Spleen (tissue), 11 donors: ENCODE results near the gene PEA15. TPM values are rescaled to one million over a fixed set of nuclear protein-coding genes. Genes with fewer than 3 reads are reported as not detected.

Experiments
- DNase-seq: peaks from one replicate; pipeline ENCODE4 v3.0.0-alpha.2; 2020
- H3K27ac ChIP-seq, 8 donors: fragments of 200-600 bp; sonication (generic) in 7 of 8; 1 replicate in 4 of 8; 2 replicates in 4 of 8; pipeline versions ENCODE4 v1.5.0 to v1.8.0; 2016 to 2021; ENCODE audit warnings: inconsistent platforms in 4 of 8, mild to moderate bottlenecking in 4 of 8, moderate library complexity in 1 of 8
- H3K27me3 ChIP-seq, 7 donors: fragments of 200-600 bp; sonication (generic) in 6 of 7; replicated peaks in 1 of 7; 1 replicate in 4 of 7; 2 replicates in 3 of 7; pipeline versions ENCODE4 v1.5.0 to v1.8.0; 2016 to 2021; ENCODE audit warnings: inconsistent platforms in 3 of 7, mild to moderate bottlenecking in 1 of 7
- H3K36me3 ChIP-seq, 6 donors: fragments of 200-600 bp; sonication (generic) in 5 of 6; 1 replicate in 4 of 6; 2 replicates in 2 of 6; pipeline versions ENCODE4 v1.5.0 to v1.8.0; 2016 to 2021; ENCODE audit warnings: inconsistent platforms in 2 of 6
- H3K4me1 ChIP-seq, 6 donors: fragments of 200-600 bp; sonication (generic) in 5 of 6; 1 replicate in 3 of 6; 2 replicates in 3 of 6; pipeline versions ENCODE4 v1.5.0 to v1.8.0; 2016 to 2021; ENCODE audit warnings: inconsistent platforms in 3 of 6
- H3K4me3 ChIP-seq, 8 donors: fragments of 200-600 bp; sonication (generic) in 7 of 8; 1 replicate in 4 of 8; 2 replicates in 4 of 8; pipeline versions ENCODE4 v1.5.0 to v1.8.0; 2016 to 2021; ENCODE audit warnings: inconsistent platforms in 4 of 8, mild to moderate bottlenecking in 4 of 8, moderate library complexity in 2 of 8
- H3K9me3 ChIP-seq, 8 donors: fragments of 200-600 bp; sonication (generic) in 7 of 8; 1 replicate in 4 of 8; 2 replicates in 4 of 8; pipeline versions ENCODE4 v1.5.0 to v1.8.0; 2016 to 2021; ENCODE audit warnings: inconsistent platforms in 4 of 8
- POLR2A ChIP-seq, 3 donors: fragments of 450-650 bp; IDR thresholded peaks; one replicate each; pipeline ENCODE4 v1.5.1; 2017; ENCODE audit warnings: antibody characterized with exemption in 3 of 3, mild to moderate bottlenecking in 1 of 3
- POLR2AphosphoS5 ChIP-seq, 3 donors: sonication (generic); formaldehyde crosslinking; IDR thresholded peaks; one replicate each; pipeline ENCODE4 v1.5.1; 2017; ENCODE audit warnings: antibody characterized with exemption in 3 of 3
- WGBS, 5 donors: extraction: QIAGEN DNeasy Blood & Tissue Kit in 3 of 5; methylation state at CpG; one replicate each; pipeline versions ENCODE4 v1.1.5 to v1.1.7; 2013 to 2018; 5-methylcytosine and 5-hydroxymethylcytosine counted together
- intact Hi-C: fragments of 100-400 bp; cut with DNase I; formaldehyde crosslinking; loops from one replicate; pipeline ENCODE4 v1.15.0; 2023; ENCODE audit warnings: low total_unique reads
- polyA plus RNA-seq, 3 donors: library from polyadenylated mRNA; stranded (reverse); fragments of 200-250 nt; gene quantifications; one replicate each; pipeline ENCODE4 v1.2.1, GENCODE V29; 2013
- total RNA-seq, 7 donors: library from RNA; depleted of rRNA in 3 of 7; stranded (reverse); fragments of >200 nt in 3 of 7; fragmentation: NEBNext Ultra II Directional in 4 of 7; extraction: Animal tissue kit (Norgen Biotek cat#: 25700) in 4 of 7; gene quantifications; one replicate each; pipeline versions ENCODE4 v1.1.0 to v1.2.1, GENCODE V29; 2016 to 2021
- donor health status: healthy with polysubstance abuse.
- donor health status: DM: no; HTN: no; CAD: no; lungs with moderate emphysema.
- donor health status: DM: no; HTN: no; CAD: no.
- donor health status: Bipolar disorder and iron deficiency.
- donor health status: healthy.
- donor health status: DM: no; HTN: no; CAD: no.
- donor health status: DM: yes; HTN: yes; CAD: no.

Gene PEA15
- total and polyA plus RNA-seq, 10 donors: 73.4 to 167 (median 106) TPM

- WGBS, 5 donors: 87 to 94% (median 92%) methylated on average over 4 of the region's 4 CpGs
- H3K4me1 ChIP-seq: peaks cover 16 to 28% (median 25%) of the 10 kb centered on the region in 6 donors
- no peaks in the 10 kb centered on the region for H3K9me3 ChIP-seq
- H3K36me3 ChIP-seq: no peaks in the 10 kb centered on the region
- intact Hi-C loops: no loop called here
- DNase-seq: no peak
- no peaks in the 10 kb centered on the region for H3K27me3 ChIP-seq
- H3K27ac ChIP-seq: no peak overlapping the region
- TF ChIP-seq POLR2AphosphoS5 (IDR thresholded peaks at IDR 0.05) (no peak), POLR2A (IDR thresholded peaks at IDR 0.05) (no peak)
- H3K4me3 ChIP-seq: no peak overlapping the region
Measured at GRCh38 chr1:160264795-160265307, 59.7 kb downstream of the PEA15 start.

Other genes starting within 250 kb of the PEA15 start
- 1 to 10 TPM; 4.2 to 8.5 (median 6.8) TPM for gene PIGM, start 173.4 kb upstream of the PEA15 start, total RNA-seq
- gene PIGM, start 173.4 kb upstream of the PEA15 start, polyA plus RNA-seq: 1 to 10 TPM; 2.1 to 2.7 (median 2.4) TPM
- 10 to 100 TPM in 5 of 7 donors, 1 to 10 TPM in 2; 6.5 to 30.8 (median 23.9) TPM for gene KCNJ10, start 135.2 kb upstream of the PEA15 start, total RNA-seq
- 1 to 10 TPM; 3.7 to 3.9 (median 3.8) TPM for gene KCNJ10, start 135.2 kb upstream of the PEA15 start, polyA plus RNA-seq
- gene KCNJ9, start 123.8 kb upstream of the PEA15 start, total RNA-seq: not detected
- not detected for gene KCNJ9, start 123.8 kb upstream of the PEA15 start, polyA plus RNA-seq
- gene IGSF8, start 106.8 kb upstream of the PEA15 start, total RNA-seq: 10 to 100 TPM; 16.8 to 28.9 (median 25.3) TPM
- gene IGSF8, start 106.8 kb upstream of the PEA15 start, polyA plus RNA-seq: 10 to 100 TPM; 15.6 to 23.1 (median 16.1) TPM
- 10 to 100 TPM in 1 of 7 donors, 1 to 10 TPM in 3, under 1 TPM in 3; 0.20 to 19.1 (median 1.1) TPM for gene ATP1A2, start 89.6 kb upstream of the PEA15 start, total RNA-seq
- 1 to 10 TPM in 1 of 3 donors, under 1 TPM in 2; 0.13 to 1.7 (median 0.27) TPM for gene ATP1A2, start 89.6 kb upstream of the PEA15 start, polyA plus RNA-seq
- 1 to 10 TPM in 2 of 7 donors, under 1 TPM in 3, not detected in 2; 0.70 to 2.9 (median 0.97) TPM for gene ATP1A4, start 53.8 kb upstream of the PEA15 start, total RNA-seq
- 1 to 10 TPM in 1 of 3 donors, under 1 TPM in 2; 0.85 to 2.3 (median 0.93) TPM for gene ATP1A4, start 53.8 kb upstream of the PEA15 start, polyA plus RNA-seq
- gene CASQ1, start 14.8 kb upstream of the PEA15 start, total RNA-seq: 1 to 10 TPM in 1 of 7 donors, under 1 TPM in 3, not detected in 3; 0.37 to 1.1 (median 0.91) TPM
- gene CASQ1, start 14.8 kb upstream of the PEA15 start, polyA plus RNA-seq: 1 to 10 TPM in 2 of 3 donors, under 1 TPM in 1; 0.45 to 1.5 (median 1.5) TPM
- gene DCAF8, start 57.2 kb downstream of the PEA15 start, total RNA-seq: 100 to 1,000 TPM; 146 to 210 (median 157) TPM
- 10 to 100 TPM; 59.4 to 92.9 (median 83.4) TPM for gene DCAF8, start 57.2 kb downstream of the PEA15 start, polyA plus RNA-seq
- gene PEX19, start 79.7 kb downstream of the PEA15 start, total RNA-seq: 10 to 100 TPM; 47.1 to 63.8 (median 51.9) TPM
- 10 to 100 TPM; 11.2 to 18.2 (median 15.0) TPM for gene PEX19, start 79.7 kb downstream of the PEA15 start, polyA plus RNA-seq
- gene COPA, start 137.9 kb downstream of the PEA15 start, total RNA-seq: 100 to 1,000 TPM; 112 to 181 (median 136) TPM
- 10 to 100 TPM; 41.3 to 51.3 (median 42.1) TPM for gene COPA, start 137.9 kb downstream of the PEA15 start, polyA plus RNA-seq
- 100 to 1,000 TPM in 2 of 7 donors, 10 to 100 TPM in 5; 72.4 to 109 (median 89.7) TPM for gene NCSTN, start 138.0 kb downstream of the PEA15 start, total RNA-seq
- 10 to 100 TPM; 36.2 to 41.8 (median 39.8) TPM for gene NCSTN, start 138.0 kb downstream of the PEA15 start, polyA plus RNA-seq
- under 1 TPM in 6 of 7 donors, not detected in 1; 0.23 to 0.56 (median 0.33) TPM for gene NHLH1, start 161.7 kb downstream of the PEA15 start, total RNA-seq
- gene NHLH1, start 161.7 kb downstream of the PEA15 start, polyA plus RNA-seq: under 1 TPM; 0.08 to 0.22 (median 0.17) TPM
- 1 to 10 TPM; 1.7 to 7.7 (median 3.4) TPM for gene VANGL2, start 195.2 kb downstream of the PEA15 start, total RNA-seq
- gene VANGL2, start 195.2 kb downstream of the PEA15 start, polyA plus RNA-seq: 1 to 10 TPM in 1 of 3 donors, under 1 TPM in 2; 0.65 to 1.3 (median 0.94) TPM